GM18951 (cell line): ENCODE data around the gene CSPG5.

Source experiments
- POLR2A ChIP-seq: IDR thresholded peaks from 4 replicates; pipeline ENCODE4 v1.6.1; 2011; ENCODE audit warnings: mild to moderate bottlenecking; ENCODE audit not compliant: insufficient read length, insufficient read depth; ENCODE audit errors: extremely low read depth
- in situ Hi-C: fragments of 300-500 bp; cut with MboI; formaldehyde crosslinking; loops from one replicate; pipeline ENCODE4 v1.12.0; 2022; ENCODE audit warnings: low sequenced_read_pairs, mixed read lengths, inconsistent platforms; ENCODE audit not compliant: unreplicated experiment

Gene CSPG5

GRCh38 chr3:47577583-47578118 is 1.0 kb downstream of the CSPG5 start:
- in situ Hi-C loops: no loop called here
- no peak for TF ChIP-seq POLR2A

DNA sequence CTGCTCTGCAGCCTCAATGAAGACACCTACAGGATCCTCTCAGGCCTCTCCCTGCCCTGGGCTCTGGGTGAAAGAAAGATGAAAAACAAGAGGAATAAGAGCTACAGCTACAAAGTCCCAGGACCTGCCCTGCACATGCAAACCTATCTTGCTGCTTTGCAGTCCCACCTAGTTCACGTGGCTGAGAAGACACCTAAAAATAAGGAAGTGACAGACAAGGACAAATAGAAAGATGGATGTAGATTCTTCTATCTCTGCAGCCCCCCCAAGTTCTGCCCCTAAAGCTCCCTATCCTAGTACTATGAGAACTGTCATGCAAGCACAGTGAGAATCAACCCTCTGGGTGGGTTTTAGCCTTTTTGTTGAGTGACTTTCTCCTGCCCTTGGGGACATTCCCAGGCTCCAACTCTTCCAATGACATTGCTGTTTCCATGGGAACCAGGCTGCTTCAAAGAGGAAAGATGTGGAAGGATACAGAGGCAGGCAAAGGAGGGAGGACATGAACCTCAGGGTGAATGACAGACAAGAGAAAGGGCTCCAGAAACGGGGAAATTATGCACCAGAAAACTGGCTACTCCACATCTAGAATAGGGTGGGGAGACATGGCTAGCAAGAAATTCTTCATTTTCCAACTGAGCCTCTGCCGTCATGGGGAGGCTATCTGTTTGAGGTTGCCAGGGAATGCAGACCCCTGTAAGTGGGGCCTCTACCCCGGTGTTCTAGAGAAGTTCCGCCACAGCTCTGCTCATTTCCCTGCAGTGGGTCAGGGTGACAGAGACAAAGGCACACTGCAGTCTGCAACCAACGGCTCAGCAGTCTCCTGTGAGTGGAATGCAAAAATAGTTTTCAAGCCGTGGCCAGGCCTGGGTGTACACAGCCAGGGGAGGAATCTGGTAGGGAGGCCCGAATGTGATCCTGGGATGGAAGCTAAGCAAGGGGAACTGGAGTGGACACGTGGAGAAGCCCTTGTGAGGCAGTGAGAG is 5.2 kb downstream of the CSPG5 start:
- TF ChIP-seq POLR2A: no peak

DNA sequence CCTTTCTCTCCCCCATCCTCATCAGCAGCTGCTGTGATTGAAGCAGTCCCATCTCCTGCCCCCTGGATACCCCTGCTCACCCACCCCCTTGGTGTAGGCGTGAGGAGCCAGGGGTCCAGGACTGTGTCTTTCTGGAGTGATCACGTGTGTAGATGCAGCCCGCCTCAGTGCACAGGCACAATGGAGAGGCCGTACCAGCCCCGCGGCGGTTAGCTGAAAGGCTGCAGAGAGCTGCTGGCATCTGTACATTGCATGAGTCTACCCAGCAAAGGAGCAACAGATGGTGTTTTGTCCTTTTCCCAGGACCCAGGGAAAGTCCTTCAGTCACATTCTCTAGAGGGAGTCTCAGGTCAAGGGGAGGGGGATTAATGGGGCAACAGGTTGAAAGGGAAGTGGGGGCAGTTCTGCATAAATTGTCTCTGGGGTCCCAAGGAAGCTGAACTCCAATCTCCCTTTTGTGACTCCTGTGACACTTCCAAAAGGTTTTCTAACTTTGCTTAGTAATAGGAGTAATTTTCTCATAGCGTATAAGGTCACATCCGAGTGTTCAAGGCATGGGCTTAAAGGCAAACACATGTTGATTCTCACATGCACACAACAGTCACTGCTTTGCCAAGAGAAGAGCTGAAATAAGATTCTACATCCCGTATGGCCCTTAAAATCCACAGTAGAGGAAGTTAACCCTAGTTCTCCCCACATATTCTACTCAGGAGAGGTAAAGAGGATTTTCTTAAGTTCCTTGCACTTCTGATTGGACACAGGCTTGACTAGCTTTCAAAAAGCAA is 7.1 kb downstream of the CSPG5 start:
- in situ Hi-C loops: no loop called here
- TF ChIP-seq POLR2A: no peak

More for the DNA sequence above, 5.2 kb downstream of the CSPG5 start:
- in situ Hi-C loops: no loop called here

DNA sequence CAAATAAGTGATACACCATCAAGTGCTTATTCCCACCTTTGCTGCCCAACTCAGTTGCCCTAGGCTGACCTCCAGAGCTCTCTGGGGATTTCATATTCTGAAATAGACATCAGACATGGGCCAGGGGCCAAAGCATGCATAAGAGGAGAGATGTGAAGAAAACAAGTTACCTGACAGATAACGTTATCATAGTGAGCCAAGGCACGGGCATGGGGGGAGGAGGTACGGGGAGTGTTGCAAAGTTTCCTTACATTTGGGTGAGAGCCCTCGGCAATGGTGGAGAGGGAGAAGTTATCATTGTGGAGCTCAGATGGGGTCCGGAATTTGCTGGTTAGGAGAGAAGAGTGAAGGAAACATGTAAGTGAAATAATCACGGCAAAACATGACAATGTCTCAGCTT is 9.8 kb downstream of the CSPG5 start:
- in situ Hi-C loops: no loop called here

DNA sequence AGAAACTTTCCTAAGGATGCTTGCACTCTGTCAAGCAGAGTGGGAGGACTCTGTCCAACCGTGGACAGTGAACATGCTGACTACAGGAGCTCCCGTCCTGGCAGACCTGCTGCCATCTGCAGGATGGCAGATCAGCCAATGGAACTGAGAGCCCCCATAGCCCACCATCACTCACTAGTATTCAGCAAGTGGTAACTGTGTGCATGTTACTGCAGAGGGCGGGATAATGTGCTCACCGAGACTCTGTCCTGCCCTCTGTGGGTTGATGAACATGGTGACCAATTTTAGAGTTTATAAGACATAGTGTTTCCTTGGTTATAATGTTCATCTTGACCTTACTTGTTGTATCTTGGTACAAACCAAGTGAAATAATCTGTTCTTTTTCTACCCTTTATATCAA is 11.5 kb downstream of the CSPG5 start:
- in situ Hi-C loops: no loop called here
- no peak for TF ChIP-seq POLR2A

More for the DNA sequence above, 9.8 kb downstream of the CSPG5 start:
- TF ChIP-seq POLR2A: no peak

DNA sequence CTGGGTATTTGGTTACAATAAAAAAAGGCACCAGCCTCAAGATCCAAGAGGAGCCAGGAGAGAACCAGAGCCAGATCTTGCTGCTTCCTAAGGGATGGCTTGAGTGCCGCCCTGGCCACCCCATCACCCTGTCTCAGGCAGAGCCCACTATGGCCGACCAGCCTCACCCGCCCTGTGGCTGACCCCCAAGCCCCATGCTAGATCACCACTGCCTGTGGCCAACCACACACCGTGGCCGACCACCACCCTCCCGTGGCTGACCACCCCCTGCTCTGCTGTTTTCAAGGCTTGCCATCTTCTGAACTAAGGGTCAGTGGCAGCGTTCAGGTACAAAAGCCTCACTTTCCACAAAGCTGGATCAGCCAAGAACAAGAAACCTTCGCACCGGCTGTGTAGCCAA is 12.0 kb downstream of the CSPG5 start:
- no peak for TF ChIP-seq POLR2A
- in situ Hi-C loops: no loop called here

GRCh38 chr3:47565734-47566550 is 12.7 kb downstream of the CSPG5 start:
- in situ Hi-C loops: no loop called here
- TF ChIP-seq POLR2A: no peak

DNA sequence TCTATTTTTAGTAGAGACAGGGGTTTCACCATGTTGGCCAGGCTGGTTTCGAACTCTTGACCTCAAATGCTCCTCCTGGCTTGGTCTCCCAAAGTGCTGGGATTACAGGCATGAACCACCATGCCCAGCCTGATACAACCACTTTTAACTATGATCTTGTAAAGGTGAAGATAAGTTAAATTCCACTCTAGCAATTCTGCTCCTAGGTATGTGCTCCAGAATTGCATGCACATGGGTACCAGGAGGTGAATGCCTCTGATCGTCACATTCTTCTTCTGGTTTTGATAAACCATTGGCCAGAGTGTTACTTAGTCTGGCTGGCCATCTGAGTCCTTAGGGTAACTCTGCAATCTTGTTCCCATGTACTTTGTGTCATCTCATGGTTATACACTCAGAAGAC is 22.3 kb downstream of the CSPG5 start:
- in situ Hi-C loops: no loop called here

GRCh38 chr3:47554335-47554734 is 24.3 kb downstream of the CSPG5 start:
- in situ Hi-C loops: no loop called here
- TF ChIP-seq POLR2A: no peak

More for the DNA sequence above, 22.3 kb downstream of the CSPG5 start:
- no peak for TF ChIP-seq POLR2A

- in situ Hi-C loops: no loop called here
- no peak for TF ChIP-seq POLR2A
Measured at GRCh38 chr3:47553407-47553806, 25.3 kb downstream of the CSPG5 start.

DNA sequence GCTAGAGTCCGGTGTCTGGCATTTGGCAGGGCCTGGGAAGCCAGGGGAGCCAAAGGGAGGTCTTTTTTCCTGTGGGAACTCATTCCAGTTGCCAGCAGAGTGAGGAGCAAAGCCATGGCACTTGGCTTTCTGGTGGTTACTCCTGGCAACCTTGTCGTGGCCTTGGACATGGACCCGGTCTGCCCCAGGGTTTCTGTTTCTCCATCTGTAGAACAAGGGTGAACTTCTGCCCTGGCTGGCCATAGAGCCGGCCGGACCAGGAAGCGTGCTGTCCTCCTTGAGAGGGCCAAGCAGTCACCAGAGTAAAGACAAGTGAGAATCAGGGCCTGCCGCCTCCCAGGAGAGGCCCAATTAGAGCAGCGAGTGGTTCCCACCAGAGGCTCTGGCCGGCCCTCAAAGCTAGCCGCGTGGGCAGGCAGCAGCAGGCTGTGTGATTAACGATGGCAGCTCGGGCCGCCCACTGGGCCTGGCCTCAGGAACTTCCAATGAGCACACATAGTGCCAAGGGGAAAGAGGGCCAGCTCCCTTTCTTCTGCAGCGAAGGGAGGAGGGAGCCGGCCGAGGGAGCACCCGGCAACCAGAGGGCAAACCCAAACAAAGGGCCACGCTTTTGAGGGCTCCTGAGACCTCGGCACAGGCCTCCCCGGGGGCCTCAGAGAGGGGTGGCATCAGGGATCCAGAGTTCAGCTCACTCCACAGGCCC is 36.0 kb downstream of the CSPG5 start:
- in situ Hi-C loops: no loop called here
- no peak for TF ChIP-seq POLR2A

- TF ChIP-seq POLR2A: no peak
- in situ Hi-C loops: no loop called here
Measured at GRCh38 chr3:47541583-47542108, 37.0 kb downstream of the CSPG5 start.
